ENCODE data around the gene COL13A1.

COL13A1 gene

GRCh38 chr10:69828144-69828870 lies 26.6 kb downstream of the COL13A1 start:
- Histone ChIP-seq H3K27ac (ENCODE audit: insufficient read depth, low read length, poor library complexity, severe bottlenecking) (no peak overlapping the region), H3K4me1 (ENCODE audit: control insufficient read depth, insufficient read depth, low read length, poor library complexity, severe bottlenecking) (no peaks in the 10 kb centered on the region), H3K27me3 (replicated peaks; ENCODE audit: control insufficient read depth, insufficient read depth, low read length, poor library complexity, severe bottlenecking) (peaks cover 3% of the 10 kb centered on the region), H3K36me3 (ENCODE audit: control insufficient read depth, insufficient read depth, low read length) (no peaks in the 10 kb centered on the region), H3K9me3 (ENCODE audit: control insufficient read depth, low read length) (no peaks in the 10 kb centered on the region), H3K4me3 (ENCODE audit: insufficient read depth, low read depth, low read length, poor library complexity, severe bottlenecking) (no peak overlapping the region)
- DNase-seq = no peak

- H3K27me3 ChIP-seq (replicated peaks; ENCODE audit: control insufficient read depth, insufficient read depth, low read length, poor library complexity, severe bottlenecking) = peaks cover 3% of the 10 kb centered on the region
- H3K36me3 ChIP-seq (ENCODE audit: control insufficient read depth, insufficient read depth, low read length) = no peaks in the 10 kb centered on the region
- H3K4me3 ChIP-seq (ENCODE audit: insufficient read depth, low read depth, low read length, poor library complexity, severe bottlenecking) = no peak overlapping the region
- H3K27ac ChIP-seq (ENCODE audit: insufficient read depth, low read length, poor library complexity, severe bottlenecking) = no peak overlapping the region
- DNase-seq = no peak
- H3K9me3 ChIP-seq (ENCODE audit: control insufficient read depth, low read length) = no peaks in the 10 kb centered on the region
- no peaks in the 10 kb centered on the region for H3K4me1 ChIP-seq (ENCODE audit: control insufficient read depth, insufficient read depth, low read length, poor library complexity, severe bottlenecking)
These were observed 28.1 kb downstream of the COL13A1 start for GRCh38 chr10:69829775-69830174.

DNA sequence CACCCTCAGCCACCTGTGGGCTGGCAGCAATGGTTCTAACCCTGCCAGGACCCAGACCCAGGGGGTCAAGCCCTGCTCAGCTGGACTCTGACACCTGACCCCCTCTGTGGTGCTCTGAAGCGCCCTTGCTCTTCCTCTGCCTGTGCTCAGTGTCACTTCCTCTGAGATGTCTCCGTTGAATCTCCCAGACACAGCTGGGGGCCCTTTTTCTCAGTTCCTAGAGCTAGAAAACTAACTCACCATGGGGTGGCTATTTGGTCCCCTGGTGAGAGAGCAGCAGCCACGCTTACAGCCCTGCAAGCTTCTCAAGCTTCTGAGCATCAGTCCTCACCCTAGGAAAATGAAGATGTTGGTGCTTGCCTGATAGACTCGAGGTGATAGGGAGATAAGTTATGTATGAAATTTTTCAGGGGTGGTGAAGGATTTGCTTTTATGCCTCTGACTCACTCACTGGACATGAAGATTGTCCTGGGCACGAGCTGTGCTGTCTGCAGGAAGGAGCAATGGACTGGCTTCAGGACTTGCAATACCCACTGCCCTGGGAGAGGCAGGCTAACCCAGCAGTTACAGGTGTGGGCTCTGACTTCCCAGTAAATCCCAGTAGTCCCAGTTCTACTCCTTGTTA lies 29.6 kb downstream of the COL13A1 start:
- Histone ChIP-seq H3K4me3 (ENCODE audit: insufficient read depth, low read depth, low read length, poor library complexity, severe bottlenecking) (no peak overlapping the region), H3K27me3 (replicated peaks; ENCODE audit: control insufficient read depth, insufficient read depth, low read length, poor library complexity, severe bottlenecking) (peaks cover 3% of the 10 kb centered on the region)

GRCh38 chr10:69835233-69835632 lies 33.5 kb downstream of the COL13A1 start:
- H3K9me3 ChIP-seq (ENCODE audit: control insufficient read depth, low read length) = no peaks in the 10 kb centered on the region
- H3K4me3 ChIP-seq (ENCODE audit: insufficient read depth, low read depth, low read length, poor library complexity, severe bottlenecking) = no peak overlapping the region
- no peaks in the 10 kb centered on the region for H3K4me1 ChIP-seq (ENCODE audit: control insufficient read depth, insufficient read depth, low read length, poor library complexity, severe bottlenecking)
- H3K36me3 ChIP-seq (ENCODE audit: control insufficient read depth, insufficient read depth, low read length) = no peaks in the 10 kb centered on the region
- DNase-seq = no peak
- no peak overlapping the region for H3K27ac ChIP-seq (ENCODE audit: insufficient read depth, low read length, poor library complexity, severe bottlenecking)
- H3K27me3 ChIP-seq (replicated peaks; ENCODE audit: control insufficient read depth, insufficient read depth, low read length, poor library complexity, severe bottlenecking) = peaks cover 3% of the 10 kb centered on the region

More for the DNA sequence above, 29.6 kb downstream of the COL13A1 start:
- Histone ChIP-seq H3K27ac (ENCODE audit: insufficient read depth, low read length, poor library complexity, severe bottlenecking) (no peak overlapping the region), H3K4me1 (ENCODE audit: control insufficient read depth, insufficient read depth, low read length, poor library complexity, severe bottlenecking) (no peaks in the 10 kb centered on the region), H3K9me3 (ENCODE audit: control insufficient read depth, low read length) (no peaks in the 10 kb centered on the region), H3K36me3 (ENCODE audit: control insufficient read depth, insufficient read depth, low read length) (no peaks in the 10 kb centered on the region)
- DNase-seq = no peak

DNA sequence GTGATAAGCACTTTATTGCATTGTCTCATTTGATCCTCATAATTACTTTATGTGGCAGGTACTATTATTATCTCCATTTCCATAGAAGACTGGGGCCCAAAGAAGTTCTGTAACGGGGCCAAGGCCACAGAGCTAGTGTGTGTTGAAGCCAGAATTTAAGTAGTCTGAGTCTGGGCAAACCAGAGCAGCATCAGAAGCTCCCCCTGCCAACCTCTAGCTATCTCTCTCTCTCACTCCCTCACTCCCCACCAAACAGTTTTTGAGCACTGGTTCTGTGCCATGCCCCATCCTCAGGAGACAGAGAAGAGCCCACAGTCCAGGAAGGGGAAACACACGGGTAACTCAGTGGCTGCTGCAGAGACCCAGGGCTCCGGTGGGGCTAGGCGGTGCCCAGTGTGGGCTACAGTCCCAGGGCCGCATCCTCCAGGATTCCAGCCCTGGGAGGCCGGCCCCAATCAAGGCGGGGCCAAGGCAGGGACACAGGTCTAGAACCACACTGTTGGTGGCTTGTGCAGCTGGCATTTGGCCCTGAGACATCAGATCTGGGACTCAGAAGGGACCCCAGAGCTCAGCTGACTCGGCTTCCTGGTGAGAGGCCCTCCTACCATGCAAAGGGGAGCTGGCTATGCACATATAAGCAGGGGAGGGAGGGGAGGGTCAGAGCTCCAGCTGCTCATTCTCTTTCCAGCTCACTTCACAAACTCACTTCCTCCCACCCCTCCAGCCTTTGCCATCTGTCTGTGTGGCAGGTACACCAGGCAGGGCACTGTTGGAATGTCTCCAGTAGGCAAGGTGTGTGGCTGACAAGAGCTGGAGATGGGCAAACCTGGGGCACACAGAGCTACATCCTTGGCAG lies 34.4 kb downstream of the COL13A1 start:
- Histone ChIP-seq H3K27me3 (replicated peaks; ENCODE audit: control insufficient read depth, insufficient read depth, low read length, poor library complexity, severe bottlenecking) (peaks cover 3% of the 10 kb centered on the region), H3K9me3 (ENCODE audit: control insufficient read depth, low read length) (no peaks in the 10 kb centered on the region)
- DNase-seq = no peak

DNA sequence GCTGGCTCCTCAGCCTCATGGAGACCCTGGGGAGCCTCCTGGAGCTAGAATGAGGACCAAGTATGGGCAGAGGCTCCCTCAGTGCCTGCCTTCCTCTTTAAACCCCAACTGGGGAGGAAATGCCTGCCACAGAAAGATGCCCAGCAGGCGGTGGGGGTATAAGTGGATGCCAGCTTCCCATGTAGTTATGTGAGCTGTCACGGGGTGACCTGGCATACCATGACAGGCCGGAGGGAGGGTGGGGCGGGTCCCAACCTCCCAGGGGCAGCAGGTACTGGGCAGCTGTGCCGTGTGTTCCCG lies 35.0 kb downstream of the COL13A1 start:
- Histone ChIP-seq H3K27me3 (replicated peaks; ENCODE audit: control insufficient read depth, insufficient read depth, low read length, poor library complexity, severe bottlenecking) (peaks cover 3% of the 10 kb centered on the region), H3K27ac (ENCODE audit: insufficient read depth, low read length, poor library complexity, severe bottlenecking) (no peak overlapping the region), H3K36me3 (ENCODE audit: control insufficient read depth, insufficient read depth, low read length) (no peaks in the 10 kb centered on the region), H3K4me3 (ENCODE audit: insufficient read depth, low read depth, low read length, poor library complexity, severe bottlenecking) (no peak overlapping the region), H3K9me3 (ENCODE audit: control insufficient read depth, low read length) (no peaks in the 10 kb centered on the region), H3K4me1 (ENCODE audit: control insufficient read depth, insufficient read depth, low read length, poor library complexity, severe bottlenecking) (no peaks in the 10 kb centered on the region)
- no peak for DNase-seq

More for the DNA sequence above, 34.4 kb downstream of the COL13A1 start:
- Histone ChIP-seq H3K4me1 (ENCODE audit: control insufficient read depth, insufficient read depth, low read length, poor library complexity, severe bottlenecking) (no peaks in the 10 kb centered on the region), H3K4me3 (ENCODE audit: insufficient read depth, low read depth, low read length, poor library complexity, severe bottlenecking) (no peak overlapping the region), H3K36me3 (ENCODE audit: control insufficient read depth, insufficient read depth, low read length) (no peaks in the 10 kb centered on the region), H3K27ac (ENCODE audit: insufficient read depth, low read length, poor library complexity, severe bottlenecking) (no peak overlapping the region)

GRCh38 chr10:69837261-69837660 lies 35.6 kb downstream of the COL13A1 start:
- Histone ChIP-seq H3K4me3 (ENCODE audit: insufficient read depth, low read depth, low read length, poor library complexity, severe bottlenecking) (no peak overlapping the region), H3K4me1 (ENCODE audit: control insufficient read depth, insufficient read depth, low read length, poor library complexity, severe bottlenecking) (no peaks in the 10 kb centered on the region), H3K9me3 (ENCODE audit: control insufficient read depth, low read length) (no peaks in the 10 kb centered on the region), H3K27me3 (replicated peaks; ENCODE audit: control insufficient read depth, insufficient read depth, low read length, poor library complexity, severe bottlenecking) (peaks cover 2% of the 10 kb centered on the region), H3K36me3 (ENCODE audit: control insufficient read depth, insufficient read depth, low read length) (no peaks in the 10 kb centered on the region), H3K27ac (ENCODE audit: insufficient read depth, low read length, poor library complexity, severe bottlenecking) (no peak overlapping the region)
- DNase-seq = no peak

- Histone ChIP-seq H3K27ac (ENCODE audit: insufficient read depth, low read length, poor library complexity, severe bottlenecking) (no peak overlapping the region), H3K4me1 (ENCODE audit: control insufficient read depth, insufficient read depth, low read length, poor library complexity, severe bottlenecking) (no peaks in the 10 kb centered on the region), H3K4me3 (ENCODE audit: insufficient read depth, low read depth, low read length, poor library complexity, severe bottlenecking) (no peak overlapping the region), H3K27me3 (replicated peaks; ENCODE audit: control insufficient read depth, insufficient read depth, low read length, poor library complexity, severe bottlenecking) (no peaks in the 10 kb centered on the region), H3K9me3 (ENCODE audit: control insufficient read depth, low read length) (no peaks in the 10 kb centered on the region), H3K36me3 (ENCODE audit: control insufficient read depth, insufficient read depth, low read length) (no peaks in the 10 kb centered on the region)
- DNase-seq = no peak
These were observed 36.7 kb downstream of the COL13A1 start for GRCh38 chr10:69838418-69838817.

GRCh38 chr10:69838853-69839252 lies 37.1 kb downstream of the COL13A1 start:
- no peak for DNase-seq
- Histone ChIP-seq H3K27ac (ENCODE audit: insufficient read depth, low read length, poor library complexity, severe bottlenecking) (no peak overlapping the region), H3K4me1 (ENCODE audit: control insufficient read depth, insufficient read depth, low read length, poor library complexity, severe bottlenecking) (no peaks in the 10 kb centered on the region), H3K36me3 (ENCODE audit: control insufficient read depth, insufficient read depth, low read length) (no peaks in the 10 kb centered on the region), H3K4me3 (ENCODE audit: insufficient read depth, low read depth, low read length, poor library complexity, severe bottlenecking) (no peak overlapping the region), H3K27me3 (replicated peaks; ENCODE audit: control insufficient read depth, insufficient read depth, low read length, poor library complexity, severe bottlenecking) (no peaks in the 10 kb centered on the region), H3K9me3 (ENCODE audit: control insufficient read depth, low read length) (no peaks in the 10 kb centered on the region)
